HepG2 (cell line): ENCODE data around the gene FAF2. TPM values are rescaled to one million over a fixed set of nuclear protein-coding genes. Genes with fewer than 3 reads are reported as not detected.

Experiments used
- ARID3A ChIP-seq: IDR thresholded peaks from 2 replicates; pipeline ENCODE4 v1.6.1; 2012; ENCODE audit warnings: low read depth, low read length, improper control_type of control experiment
- IKZF5 ChIP-seq: IDR thresholded peaks from 2 replicates; pipeline ENCODE4 v1.6.1; 2018; ENCODE audit warnings: missing genetic modification reagents, mild to moderate bottlenecking, missing compliant biosample characterization
- TGIF2 ChIP-seq: IDR thresholded peaks from 2 replicates; pipeline ENCODE4 v1.6.1; 2016; ENCODE audit warnings: control low read depth, missing compliant biosample characterization
- ZNF83 ChIP-seq: sonication (generic); formaldehyde crosslinking; IDR thresholded peaks from 2 replicates; pipeline ENCODE4 v1.4.0; 2020; ENCODE audit warnings: missing genetic modification reagents, mild to moderate bottlenecking, borderline replicate concordance
- polyA plus RNA-seq, 8 experiments: library from polyadenylated mRNA; depleted of rRNA in 3 of 8; stranded (reverse) in 7 of 8; unstranded in 1 of 8; fragments of >200 nt; fragmentation: Illumina TruSeq in 4 of 8; extraction: Trizol in 4 of 8; gene quantifications; 2 replicates each; pipeline versions ENCODE4 v1.2.1 to v1.2.3, GENCODE V29; 2011 to 2016; ENCODE audit warnings: low read depth in 4 of 8, missing spikeins in 1 of 8, mixed read lengths in 1 of 8; ENCODE audit not compliant: insufficient read depth in 1 of 8
- total RNA-seq, 5 experiments: library from RNA; depleted of rRNA; stranded (reverse); fragments of >200 nt; fragmentation: Illumina TruSeq; extraction: Trizol; gene quantifications; 2 replicates each; pipeline ENCODE4 v1.2.3, GENCODE V29; 2016; ENCODE audit warnings: low read depth in 1 of 5
- TF ChIP-seq, protein P1 (sequence below): sonication (generic); formaldehyde crosslinking; IDR thresholded peaks from 2 replicates; pipeline ENCODE4 v1.4.0; 2020; ENCODE audit warnings: missing genetic modification reagents, mild to moderate bottlenecking, borderline replicate concordance
- TF ChIP-seq, protein P2 (sequence below): sonication (generic); formaldehyde crosslinking; IDR thresholded peaks from 2 replicates; pipeline ENCODE4 v1.4.0; 2020; ENCODE audit warnings: missing genetic modification reagents, borderline replicate concordance

Gene FAF2
- total and polyA plus RNA-seq, 2 of the 13 experiments (the other 11 are each of a cell fraction or from before 2014, with no cell fraction given): 27.8 to 34.3 TPM

- TF ChIP-seq, protein P1, sequence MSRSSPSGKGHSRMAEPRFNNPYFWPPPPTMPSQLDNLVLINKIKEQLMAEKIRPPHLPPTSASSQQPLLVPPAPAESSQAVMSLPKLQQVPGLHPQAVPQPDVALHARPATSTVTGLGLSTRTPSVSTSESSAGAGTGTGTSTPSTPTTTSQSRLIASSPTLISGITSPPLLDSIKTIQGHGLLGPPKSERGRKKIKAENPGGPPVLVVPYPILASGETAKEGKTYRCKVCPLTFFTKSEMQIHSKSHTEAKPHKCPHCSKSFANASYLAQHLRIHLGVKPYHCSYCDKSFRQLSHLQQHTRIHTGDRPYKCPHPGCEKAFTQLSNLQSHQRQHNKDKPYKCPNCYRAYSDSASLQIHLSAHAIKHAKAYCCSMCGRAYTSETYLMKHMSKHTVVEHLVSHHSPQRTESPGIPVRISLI (CRISPR knock-in tag): no peak
- TF ChIP-seq ZNF83 (CRISPR knock-in tag) (no peak), ARID3A (no peak), IKZF5 (CRISPR knock-in tag) (no peak), TGIF2 (no peak)
- TF ChIP-seq, protein P2, sequence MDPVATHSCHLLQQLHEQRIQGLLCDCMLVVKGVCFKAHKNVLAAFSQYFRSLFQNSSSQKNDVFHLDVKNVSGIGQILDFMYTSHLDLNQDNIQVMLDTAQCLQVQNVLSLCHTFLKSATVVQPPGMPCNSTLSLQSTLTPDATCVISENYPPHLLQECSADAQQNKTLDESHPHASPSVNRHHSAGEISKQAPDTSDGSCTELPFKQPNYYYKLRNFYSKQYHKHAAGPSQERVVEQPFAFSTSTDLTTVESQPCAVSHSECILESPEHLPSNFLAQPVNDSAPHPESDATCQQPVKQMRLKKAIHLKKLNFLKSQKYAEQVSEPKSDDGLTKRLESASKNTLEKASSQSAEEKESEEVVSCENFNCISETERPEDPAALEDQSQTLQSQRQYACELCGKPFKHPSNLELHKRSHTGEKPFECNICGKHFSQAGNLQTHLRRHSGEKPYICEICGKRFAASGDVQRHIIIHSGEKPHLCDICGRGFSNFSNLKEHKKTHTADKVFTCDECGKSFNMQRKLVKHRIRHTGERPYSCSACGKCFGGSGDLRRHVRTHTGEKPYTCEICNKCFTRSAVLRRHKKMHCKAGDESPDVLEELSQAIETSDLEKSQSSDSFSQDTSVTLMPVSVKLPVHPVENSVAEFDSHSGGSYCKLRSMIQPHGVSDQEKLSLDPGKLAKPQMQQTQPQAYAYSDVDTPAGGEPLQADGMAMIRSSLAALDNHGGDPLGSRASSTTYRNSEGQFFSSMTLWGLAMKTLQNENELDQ (CRISPR knock-in tag): no peak
These were observed 22.4 kb upstream of the FAF2 start (continued) for GRCh38 chr5:176425791-176426190.
